ENCODE measurements around the gene KMT5B. TPM values are rescaled to one million over a fixed set of nuclear protein-coding genes. Genes with fewer than 3 reads are reported as not detected.

KMT5B gene
- total and polyA plus RNA-seq, 2 of the 4 experiments (the other 2 are of a cell fraction) = 11.2 to 13.4 TPM

- H4K20me1 ChIP-seq (ENCODE audit: insufficient read depth, low read length) = no peaks in the 10 kb centered on the region
- no peak overlapping the region for H3K56ac ChIP-seq (ENCODE audit: extremely low read depth, insufficient read depth, low read length)
- H3K18ac ChIP-seq (ENCODE audit: low read depth, low read length) = no peak overlapping the region
- ATAC-seq (ENCODE audit: low read depth) (no peak), DNase-seq (no peak)
- H3K14ac ChIP-seq (replicated peaks; ENCODE audit: low read depth, low read length) = no peak overlapping the region
- no peaks in the 10 kb centered on the region; the same call in 1 of the 2 replicates for H3K27me3 ChIP-seq (ENCODE audit: control insufficient read depth, insufficient read depth, low read length)
- dilution Hi-C loops (cut with HindIII; ENCODE audit: low sequenced_read_pairs, unreplicated experiment) = no loop called here
- no peak overlapping the region for H3K4me3 ChIP-seq (ENCODE audit: insufficient read depth, low read depth, low read length)
- WGBS, 2 experiments (ENCODE audit: extremely low coverage in 2 of 2, insufficient read length in 1 of 2) = no CpG with 5 or more reads among the region's 7 CpGs
- no peak overlapping the region for H2BK120ac ChIP-seq (ENCODE audit: low read depth, low read length)
- H2AFZ ChIP-seq (replicated peaks; ENCODE audit: low read length, poor library complexity) = peak overlapping the region; percentile 49
- H4K91ac ChIP-seq (ENCODE audit: insufficient read depth, low read depth, low read length) = no peak overlapping the region
- H3K36me3 ChIP-seq (ENCODE audit: control insufficient read depth, insufficient read depth, low read length) = no peaks in the 10 kb centered on the region
- no peak overlapping the region for H2BK5ac ChIP-seq (ENCODE audit: low read depth, low read length, poor library complexity, severe bottlenecking)
- H3K9me1 ChIP-seq (ENCODE audit: insufficient read depth, low read length) = peaks cover 3% of the 10 kb centered on the region; the same call in 1 of the 2 replicates
- H4K8ac ChIP-seq (ENCODE audit: low read depth in 2 of 2, low read length in 2 of 2) = no peak overlapping the region
- H2AK9ac ChIP-seq (replicated peaks; ENCODE audit: low read depth, low read length, poor library complexity) = no peak overlapping the region
- H3K4ac ChIP-seq (ENCODE audit: low read depth, low read length) = no peak overlapping the region
- H3K4me1 ChIP-seq (ENCODE audit: control insufficient read depth, insufficient read depth, low read length) = peaks cover 4% of the 10 kb centered on the region; the same call in 1 of the 2 replicates
- no peak overlapping the region for H3K4me2 ChIP-seq (ENCODE audit: low read depth, low read length)
- CTCF ChIA-PET = no interaction called here
- H3K23ac ChIP-seq (ENCODE audit: low read depth, low read length) = no peak overlapping the region
- no peaks in the 10 kb centered on the region for H3K79me1 ChIP-seq (ENCODE audit: low read depth in 1 of 2, low read length in 2 of 2)
- TF ChIP-seq USF2 (IDR thresholded peaks at IDR 0.05; ENCODE audit: low read depth, low read length) (no peak), POLR2A (IDR thresholded peaks at IDR 0.05; ENCODE audit: low read depth, low read length) (no peak), RCOR1 (IDR thresholded peaks at IDR 0.05; ENCODE audit: insufficient replicate concordance, low read length) (no peak), RFX5 (IDR thresholded peaks at IDR 0.05; ENCODE audit: low read depth, low read length) (no peak), CEBPB (IDR thresholded peaks at IDR 0.05; ENCODE audit: low read depth, low read length) (no peak), MAZ (IDR thresholded peaks at IDR 0.05; ENCODE audit: borderline replicate concordance, low read depth, low read length) (no peak), MXI1 (IDR thresholded peaks at IDR 0.05; ENCODE audit: borderline replicate concordance, low read depth, low read length) (no peak), MAFK (IDR thresholded peaks at IDR 0.05; ENCODE audit: low read depth, low read length) (no peak), BHLHE40 (IDR thresholded peaks at IDR 0.05; ENCODE audit: low read depth, low read length) (no peak)
- H2AK5ac ChIP-seq (ENCODE audit: low read depth, low read length) = no peak overlapping the region
- no peak overlapping the region for H4K5ac ChIP-seq (ENCODE audit: low read depth, low read length)
- H3K9ac ChIP-seq (ENCODE audit: low read depth, low read length) = no peak overlapping the region
- no TSS peak for BruUV-seq (replicated peaks)
- in situ Hi-C loops (cut with MboI; ENCODE audit: low sequenced_read_pairs) = no loop called here
- H2BK20ac ChIP-seq (ENCODE audit: low read depth, low read length) = no peak overlapping the region
- no peak overlapping the region for H2BK15ac ChIP-seq (ENCODE audit: low read depth, low read length)
- POLR2A ChIA-PET (ENCODE audit: unreplicated experiment) = no interaction called here
- H3K9me3 ChIP-seq (ENCODE audit: control insufficient read depth, insufficient read depth, low read length) = no peaks in the 10 kb centered on the region
- intact Hi-C loops (cut with micrococcal nuclease) = no loop called here
- H3K27ac ChIP-seq (ENCODE audit: insufficient read depth, low read length) = no peak overlapping the region
Measured at GRCh38 chr11:68148879-68149278, 64.2 kb downstream of the KMT5B start.

Measured in IMR-90 (cell line).